Uterus (tissue), 2 donors: Measurements from ENCODE around the gene ANKRD22.

Source experiments
- CTCF ChIP-seq, 4 experiments: fragments of 200-600 bp in 2 of 4; fragments of 450-650 bp in 2 of 4; sonication (generic) in 2 of 4; IDR thresholded peaks; one replicate each; pipeline ENCODE4 v1.5.1; 2016 to 2019; ENCODE audit warnings: antibody characterized with exemption in 4 of 4, mild to moderate bottlenecking in 2 of 4, moderate library complexity in 1 of 4
- POLR2A ChIP-seq, 2 donors: fragments of 450-650 bp; IDR thresholded peaks; one replicate each; pipeline ENCODE4 v1.6.1; 2016; ENCODE audit warnings: antibody characterized with exemption in 2 of 2, mild to moderate bottlenecking in 1 of 2, moderate library complexity in 1 of 2

- TF ChIP-seq CTCF (IDR thresholded peaks at IDR 0.05) (no peak), POLR2A (IDR thresholded peaks at IDR 0.05) (no peak)
Observed at GRCh38 chr10:88804083-88804812, 47.4 kb downstream of the ANKRD22 start.
